ENCODE results near the gene DDX23.
"Not testable (repeated sequence)": the region's sequence is repeated elsewhere in the genome, so short reads cannot be mapped to it uniquely, and the experiment has no call there.

The DDX23 gene

DNA sequence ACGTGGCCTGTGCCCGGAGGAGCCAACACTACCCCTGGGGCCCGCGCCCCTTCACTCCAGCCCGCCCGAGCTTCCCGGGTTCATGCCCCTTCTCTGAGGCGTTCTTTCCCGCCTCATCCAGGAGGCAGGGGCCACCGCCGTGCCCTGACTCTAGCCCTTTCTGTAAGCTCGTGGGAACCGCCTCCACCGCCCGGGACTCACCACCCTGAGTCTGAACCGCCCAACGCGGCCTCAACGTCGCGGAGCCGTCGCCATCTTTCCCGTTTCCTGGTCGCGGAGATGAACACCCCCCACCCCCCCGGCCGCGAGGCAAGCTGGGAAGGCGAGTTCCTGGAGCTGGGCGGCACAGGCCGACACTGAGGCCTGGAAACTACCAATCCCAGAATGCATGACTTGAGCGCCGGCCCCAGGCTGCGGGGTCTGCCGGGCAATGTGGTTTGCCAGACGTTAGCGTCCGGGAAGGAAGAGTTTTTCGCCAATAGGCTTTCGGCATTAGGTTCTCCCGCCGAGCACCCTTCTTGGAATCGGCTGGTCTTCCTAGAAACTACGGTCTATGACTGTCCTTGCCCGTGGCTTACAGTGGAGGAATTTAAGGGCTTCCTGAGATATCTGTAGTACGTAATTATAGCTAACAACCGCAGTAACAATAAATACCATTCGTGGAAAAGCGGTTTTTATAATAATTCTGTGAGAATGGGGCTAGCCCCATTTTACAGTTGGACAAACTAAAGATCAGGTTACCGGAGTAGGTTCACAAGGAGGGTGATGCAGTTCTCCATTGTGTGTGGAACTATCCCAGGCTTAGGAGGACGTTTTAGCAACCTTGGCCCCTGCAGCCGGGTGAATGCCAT is at the start of gene DDX23:
DDX23 (minus strand) TSS at position 281 of the 851 bp plus-strand sequence. CDS start 6,381 bp downstream, outside the sequence.
- DNase-seq (ENCODE audit: low read depth in 3 of 3): peak; percentile 77 to 91 (median 84)

DNA sequence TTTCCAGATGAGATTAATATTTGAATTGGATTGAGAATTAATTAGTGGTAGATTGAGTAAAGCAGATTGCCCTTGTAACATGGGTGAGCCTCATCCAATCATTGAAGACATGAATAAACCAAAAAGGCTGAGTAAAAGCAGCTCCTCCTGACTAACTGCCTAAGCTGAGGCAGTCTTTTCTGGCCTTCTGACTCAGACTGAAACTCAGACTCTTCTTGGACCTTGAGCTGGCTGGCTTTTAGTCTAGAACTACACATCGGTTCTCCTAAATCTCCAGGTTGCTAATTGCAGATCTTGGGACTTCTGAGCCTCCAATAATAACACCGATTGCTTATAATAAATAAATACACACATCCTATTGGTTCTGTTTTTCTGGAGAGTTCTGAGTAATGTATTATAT is 49.3 kb upstream of the DDX23 start:
- no peak for DNase-seq (ENCODE audit: low read depth in 3 of 3)

- no peak for DNase-seq (ENCODE audit: low read depth in 3 of 3)
These were observed 47.7 kb upstream of the DDX23 start for GRCh38 chr12:48899651-48900050.

DNA sequence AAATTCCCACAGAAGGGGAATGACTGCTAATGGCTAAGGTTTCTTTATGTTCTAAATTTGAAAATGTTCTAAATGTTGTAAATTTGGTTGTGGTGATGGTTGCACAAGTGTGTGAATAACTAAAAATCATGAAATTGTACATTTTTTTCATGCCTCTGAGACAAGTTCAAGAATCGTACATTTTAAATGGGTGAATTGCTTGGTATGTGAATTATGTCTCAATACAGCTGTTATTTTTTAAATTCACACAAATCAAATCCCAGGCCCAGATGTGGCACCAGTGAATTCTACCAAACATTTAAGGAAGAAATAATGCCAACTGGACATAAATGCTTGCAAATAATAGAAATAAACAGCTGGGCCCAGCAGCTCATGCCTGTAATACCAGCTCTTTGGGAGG is 42.3 kb upstream of the DDX23 start:
- no peak for DNase-seq (ENCODE audit: low read depth in 3 of 3)

GRCh38 chr12:48890657-48891418 is 38.9 kb upstream of the DDX23 start:
- DNase-seq (ENCODE audit: low read depth in 3 of 3): peak; percentile 43 to 77 (median 59)

GRCh38 chr12:48889679-48890078 is 37.7 kb upstream of the DDX23 start:
- no peak for DNase-seq (ENCODE audit: low read depth in 3 of 3)

GRCh38 chr12:48883305-48884161 is 31.6 kb upstream of the DDX23 start:
- DNase-seq (ENCODE audit: low read depth in 3 of 3): no peak

DNA sequence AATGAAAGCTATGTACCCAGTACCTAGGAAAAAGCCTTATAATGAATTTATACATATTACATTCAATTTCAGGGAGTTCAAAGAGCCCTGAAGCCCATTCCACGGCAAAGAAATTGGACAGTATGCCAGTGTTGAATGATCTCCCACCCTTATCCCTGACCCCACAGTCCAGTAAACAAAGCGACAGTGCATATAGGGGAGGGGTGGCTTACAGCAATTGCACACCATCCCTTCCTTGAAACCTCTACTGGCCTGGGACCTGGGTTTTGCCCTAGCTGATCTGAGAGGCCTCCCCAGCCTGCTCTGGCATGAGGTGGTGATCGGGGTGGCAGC is 31.0 kb upstream of the DDX23 start:
- no peak for DNase-seq (ENCODE audit: low read depth in 3 of 3)

DNA sequence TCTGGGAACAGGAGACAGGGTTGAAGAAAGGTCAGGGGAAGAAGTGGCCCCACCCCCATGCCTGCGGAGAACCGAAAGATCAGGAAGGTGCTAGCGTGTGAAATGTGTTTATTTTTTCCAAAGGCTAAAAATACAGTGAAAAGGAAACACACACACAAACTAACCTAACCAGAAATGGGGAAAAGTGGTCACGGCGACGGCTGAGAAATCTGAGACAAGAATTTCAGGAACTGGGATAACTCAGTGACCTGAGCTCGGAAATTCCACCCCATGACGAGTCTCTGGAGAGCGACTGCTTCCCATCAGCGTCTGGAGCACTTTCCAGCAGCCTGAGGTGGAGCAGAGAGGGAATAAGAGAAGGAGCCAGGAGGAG is 30.3 kb upstream of the DDX23 start:
- DNase-seq (ENCODE audit: low read depth in 3 of 3): no peak

DNA sequence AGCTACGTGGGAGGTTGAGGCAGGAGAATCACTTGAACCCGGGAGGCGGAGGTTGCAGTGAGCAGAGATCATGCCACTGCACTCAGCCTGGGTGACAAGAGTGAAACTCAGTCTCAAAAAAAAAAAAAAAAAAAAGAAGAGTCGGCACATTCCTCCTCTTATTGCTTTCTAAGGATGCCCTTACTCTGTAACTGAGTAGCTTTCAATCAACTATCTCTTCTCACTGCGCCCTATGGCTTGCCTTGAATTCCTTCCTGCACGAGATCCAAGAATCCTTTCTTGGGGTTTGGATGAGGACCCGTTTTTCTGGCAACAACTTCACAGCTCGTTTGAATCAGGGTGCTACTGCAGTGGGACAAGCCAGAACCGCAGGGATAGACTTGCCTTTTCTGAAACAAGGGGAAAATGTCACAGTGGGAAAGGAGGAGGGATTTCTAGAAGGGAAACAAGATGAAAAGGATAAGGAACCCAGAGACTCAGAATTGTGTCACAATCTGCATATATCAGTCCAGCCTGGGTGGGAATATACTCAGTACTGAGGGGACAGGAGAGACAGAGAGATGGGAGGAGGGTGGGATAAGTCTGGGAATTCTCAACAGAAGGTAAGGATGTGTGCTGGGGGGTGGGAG is 29.8 kb upstream of the DDX23 start:
- DNase-seq (ENCODE audit: low read depth in 3 of 3): no peak

DNA sequence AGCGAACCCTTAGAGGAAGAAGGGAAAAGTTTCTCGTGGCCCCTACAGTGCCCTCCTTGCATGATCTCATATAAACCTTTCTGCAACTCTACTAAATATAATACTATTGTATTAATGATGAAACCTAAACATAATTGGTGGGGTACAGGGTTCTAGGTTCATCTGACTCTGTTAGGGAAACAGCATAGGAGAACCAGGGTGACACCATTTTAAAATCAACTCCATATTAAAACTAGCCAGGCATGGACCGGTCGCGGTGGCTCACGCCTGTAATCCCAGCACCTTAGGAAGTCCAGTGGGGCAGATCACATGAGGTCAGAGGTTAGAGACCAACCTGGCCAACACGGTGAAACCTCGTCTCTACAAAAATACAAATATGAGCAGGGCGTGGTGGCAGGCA is 28.7 kb upstream of the DDX23 start:
- DNase-seq (ENCODE audit: low read depth in 3 of 3): no peak

DNA sequence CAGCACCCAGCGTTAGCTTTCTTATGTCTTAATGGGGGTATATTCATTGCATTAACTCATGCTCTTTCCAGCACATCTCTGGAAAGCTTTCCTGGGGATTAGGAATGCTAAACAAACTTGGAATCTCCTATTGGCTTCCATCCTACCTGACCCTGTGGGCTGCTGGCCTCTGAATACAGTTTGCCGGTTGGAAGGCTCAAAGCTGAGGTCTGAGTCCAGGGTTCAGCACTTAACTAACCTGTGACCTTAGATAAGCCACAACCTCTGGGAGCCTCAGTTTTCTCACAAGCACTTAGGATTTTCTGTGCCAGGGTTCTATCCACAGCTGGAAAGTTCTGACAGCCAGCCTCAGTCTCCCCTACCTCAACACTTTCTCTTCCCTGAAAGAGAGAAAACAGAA is 26.6 kb upstream of the DDX23 start:
- DNase-seq (ENCODE audit: low read depth in 3 of 3): no peak

DNA sequence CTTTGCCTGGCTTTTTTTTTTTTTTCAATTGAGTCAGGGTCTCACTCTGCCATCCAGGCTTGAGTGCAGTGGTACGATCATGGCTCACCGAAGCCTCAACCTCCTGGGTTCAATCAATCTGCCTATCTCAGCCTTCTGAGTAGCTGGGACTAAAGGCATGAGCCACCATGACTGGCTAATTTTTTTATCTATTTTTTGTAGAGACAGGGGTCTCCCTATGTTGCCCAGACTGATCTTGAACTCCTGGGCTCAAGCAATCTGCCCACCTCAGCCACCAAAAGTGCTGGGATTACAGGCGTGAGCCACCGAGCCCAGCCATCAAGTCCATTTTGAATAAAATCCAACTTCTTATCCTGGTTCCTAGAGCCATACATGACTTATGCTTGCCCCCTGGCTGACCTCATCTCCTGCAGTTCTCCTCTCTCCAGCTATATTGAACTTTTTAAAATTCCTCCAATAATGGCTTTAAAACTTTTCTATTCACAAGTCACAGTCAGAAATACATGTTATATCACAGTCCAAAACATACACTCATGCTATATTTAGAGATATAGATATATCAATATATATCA is 24.1 kb upstream of the DDX23 start:
- DNase-seq (ENCODE audit: low read depth in 3 of 3): no peak

GRCh38 chr12:48873534-48873933 is 21.6 kb upstream of the DDX23 start:
- DNase-seq (ENCODE audit: low read depth in 3 of 3): not testable (repeated sequence)

GRCh38 chr12:48873096-48873495 is 21.1 kb upstream of the DDX23 start:
- no peak for DNase-seq (ENCODE audit: low read depth in 3 of 3)

- no peak for DNase-seq (ENCODE audit: low read depth in 3 of 3)
These were observed 17.2 kb upstream of the DDX23 start for GRCh38 chr12:48869191-48869590.

DNA sequence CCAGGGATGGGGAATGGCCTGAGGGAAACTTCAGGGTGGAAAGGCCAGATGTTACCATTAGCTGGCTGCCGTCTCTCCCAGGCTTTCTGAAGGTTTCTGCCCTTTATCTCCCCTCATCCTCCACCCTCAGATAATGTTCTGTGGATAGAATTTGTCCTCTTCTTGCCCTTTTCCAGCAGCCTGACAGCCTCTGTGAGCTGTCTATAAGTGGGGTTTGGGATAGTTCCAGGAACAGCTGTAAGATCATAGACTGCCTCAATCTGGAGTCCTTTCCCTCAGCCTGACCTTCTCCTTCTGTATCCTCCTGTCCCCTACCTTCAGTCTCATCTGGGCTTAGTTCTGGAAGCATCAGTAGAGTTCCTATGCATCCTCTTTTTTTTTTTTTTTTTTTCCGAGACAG is 16.5 kb upstream of the DDX23 start:
- DNase-seq (ENCODE audit: low read depth in 3 of 3): no peak

DNA sequence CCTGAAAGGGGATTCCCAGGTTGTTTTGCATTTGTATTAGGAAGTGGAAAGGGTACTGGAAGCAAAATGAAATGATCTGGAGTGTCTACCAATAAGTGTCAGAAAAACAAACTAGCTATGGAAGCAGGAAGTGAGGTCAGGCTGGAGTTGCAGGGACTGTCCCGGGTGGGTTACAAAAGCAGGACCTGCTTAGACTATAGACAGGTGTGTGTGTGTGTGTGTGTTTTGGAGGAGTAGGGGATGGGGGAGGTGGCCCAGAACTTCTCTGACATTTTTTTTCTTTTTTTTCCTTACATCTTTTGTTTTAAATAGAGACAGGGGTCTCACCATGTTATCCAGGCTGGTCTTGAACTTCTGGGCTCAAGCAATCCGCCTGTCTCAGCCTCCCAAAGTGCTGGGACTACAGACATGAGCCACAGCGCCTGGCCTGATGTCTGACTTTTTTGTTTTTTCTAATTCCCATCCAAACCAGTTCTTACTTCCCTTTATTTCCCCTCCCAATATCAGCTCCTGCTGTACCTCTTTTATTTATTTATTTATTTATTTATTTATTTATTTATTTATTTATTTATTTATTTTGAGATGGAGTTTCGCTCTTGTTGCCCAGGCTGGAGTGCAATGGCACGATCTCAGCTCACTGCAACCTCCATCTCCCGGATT is 14.2 kb upstream of the DDX23 start:
- DNase-seq (ENCODE audit: low read depth in 3 of 3): no peak

DNA sequence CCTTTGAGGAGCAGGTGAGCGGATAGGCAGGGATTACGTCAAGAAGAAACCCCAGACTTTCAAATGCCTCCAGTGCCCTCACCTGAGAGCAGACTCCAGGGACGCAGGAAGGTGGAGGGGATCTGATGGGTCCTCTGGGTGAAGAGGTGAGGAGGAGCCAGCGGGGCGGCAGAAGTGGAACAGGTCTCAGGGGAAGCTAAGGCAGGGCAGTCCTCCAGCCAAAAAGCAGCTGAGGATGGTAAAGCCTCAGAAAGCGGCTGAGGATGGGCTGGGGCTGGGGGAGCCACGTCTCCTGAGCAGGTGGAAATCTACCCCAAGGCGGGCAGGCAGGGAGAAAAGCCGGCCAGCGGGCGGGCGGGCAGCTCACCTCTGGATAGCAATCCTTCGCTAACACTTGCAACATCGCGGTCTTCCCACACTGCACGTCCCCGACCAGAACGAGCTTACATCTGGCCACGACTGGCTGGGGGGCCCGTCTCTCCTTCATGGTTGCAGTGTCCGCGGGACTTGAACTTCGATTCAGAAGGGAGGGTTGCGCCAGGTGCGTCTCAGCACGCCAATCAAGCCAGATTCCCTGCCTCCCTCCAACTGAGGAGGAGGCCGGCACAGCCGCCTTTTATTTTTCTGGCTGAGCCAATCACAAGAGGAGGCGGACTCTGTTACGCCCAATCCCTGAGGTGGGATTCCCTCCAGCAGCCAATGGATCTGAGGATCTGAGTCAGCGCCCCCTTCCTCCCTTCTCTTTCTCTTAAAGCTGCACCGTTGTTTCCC is 13.5 kb upstream of the DDX23 start, which contains the start of gene RND1:
RND1 (minus strand) TSS at position 590 of the 771 bp plus-strand sequence; CDS start at position 487, 103 bp downstream.
- peak; percentile 68 to 79 (median 77) for DNase-seq (ENCODE audit: low read depth in 3 of 3)

- DNase-seq (ENCODE audit: low read depth in 3 of 3): no peak
These were observed 11.3 kb upstream of the DDX23 start for GRCh38 chr12:48863291-48863690.

Measured in stimulated activated CD4-positive, alpha-beta T cell treated with anti-CD3 and anti-CD28 coated beads, TNF-alpha, amount 100 ng/mL, for 24 hours (primary cell).